ENCODE measurements around the gene STAMBP. TPM values are rescaled to one million over a fixed set of nuclear protein-coding genes. Genes with fewer than 3 reads are reported as not detected.

Gene STAMBP
- polyA plus RNA-seq, 3 donors, result 26.0 to 40.8 (median 40.7) TPM

DNA sequence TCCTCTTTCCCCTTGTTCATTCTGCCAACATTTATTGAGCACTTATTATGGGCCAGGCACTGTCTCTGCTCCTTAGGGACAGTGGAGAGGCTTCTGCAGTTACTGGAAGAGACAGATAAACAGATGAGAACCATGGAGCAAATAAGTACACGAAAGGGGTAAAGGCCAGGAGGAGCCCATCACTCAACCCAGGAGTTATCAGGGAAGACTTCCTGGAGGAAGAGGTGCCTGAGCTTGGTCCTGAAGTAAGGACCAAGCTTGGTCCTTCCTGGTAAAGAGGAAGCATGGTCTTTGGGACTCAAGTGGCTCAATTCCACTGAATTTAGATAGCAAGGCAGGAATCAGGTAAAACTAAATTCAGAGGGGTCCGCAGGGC is 65.7 kb downstream of the STAMBP start:
- no peak for TF ChIP-seq CTCF (IDR thresholded peaks at IDR 0.05)
- Histone ChIP-seq H3K36me3 (replicated peaks in 1 of 2; ENCODE audit: control insufficient read depth in 1 of 2, insufficient read depth in 2 of 2, low read length in 2 of 2) (no peaks in the 10 kb centered on the region), H4K20me1 (ENCODE audit: insufficient read depth, low read length) (no peaks in the 10 kb centered on the region), H3K27me3 (ENCODE audit: control insufficient read depth in 2 of 2, insufficient read depth in 2 of 2, low read length in 2 of 2) (no peaks in the 10 kb centered on the region), H3K4me1 (ENCODE audit: control insufficient read depth in 1 of 2, insufficient read depth in 2 of 2, low read length in 2 of 2) (peaks cover 6 to 10% of the 10 kb centered on the region in 2 donors), H3K4me2 (replicated peaks; ENCODE audit: extremely low read depth, low read length, poor library complexity, severe bottlenecking) (no peak overlapping the region), H3K79me2 (ENCODE audit: insufficient read depth, low read length) (no peaks in the 10 kb centered on the region), H3K9me3 (replicated peaks in 1 of 2; ENCODE audit: control insufficient read depth in 1 of 2, insufficient read depth in 1 of 2, low read length in 2 of 2) (no peaks in the 10 kb centered on the region), H3K4me3 (replicated peaks in 1 of 3; ENCODE audit: low read depth in 2 of 3, low read length in 3 of 3) (no peak overlapping the region), H2AFZ (ENCODE audit: insufficient read depth, low read depth, low read length, poor library complexity, severe bottlenecking) (no peak overlapping the region), H3K9ac (ENCODE audit: insufficient read depth, low read length, poor library complexity, severe bottlenecking) (no peak overlapping the region), H3K27ac (ENCODE audit: low read depth in 1 of 2, low read length in 2 of 2) (no peak overlapping the region)
- H3K36me3 Mint-ChIP-seq, result no peaks in the 10 kb centered on the region
- H3K9me3 Mint-ChIP-seq, result no peaks in the 10 kb centered on the region
- H3K4me3 Mint-ChIP-seq, result no peak overlapping the region
- intact Hi-C loops (cut with micrococcal nuclease), result no loop called here
- DNase-seq, result no peak
- H3K27me3 Mint-ChIP-seq (ENCODE audit: low read depth in 3 of 3), result peaks cover 0 to 2% (median 2%) of the 10 kb centered on the region in 3 donors
- H3K27ac Mint-ChIP-seq, result no peak overlapping the region
- WGBS (ENCODE audit: insufficient coverage), result 100% methylated on average over 2 of the region's 2 CpGs
- peaks cover 19% of the 10 kb centered on the region for H3K4me1 Mint-ChIP-seq

DNA sequence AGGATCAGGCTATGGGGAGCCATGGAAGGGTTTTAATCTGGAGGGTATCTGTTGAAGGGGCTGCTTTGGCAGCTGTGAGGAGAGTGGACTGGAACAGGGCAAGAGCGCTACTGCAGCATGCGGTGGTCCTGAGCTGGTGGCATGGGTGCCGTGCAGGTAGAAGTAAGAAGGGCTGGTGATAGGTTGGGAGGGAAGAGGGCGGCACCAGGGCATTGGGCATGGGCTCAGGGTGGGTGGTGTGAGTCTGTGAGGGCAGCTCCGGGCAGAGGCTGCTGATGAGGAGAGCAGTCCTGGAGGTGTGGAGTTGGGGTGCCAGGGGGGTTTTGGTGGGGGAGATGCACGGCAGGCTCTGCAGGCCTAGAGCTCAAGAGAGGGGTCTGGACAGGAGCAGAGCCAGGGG is 66.1 kb downstream of the STAMBP start:
- Histone ChIP-seq H3K4me2 (replicated peaks; ENCODE audit: extremely low read depth, low read length, poor library complexity, severe bottlenecking) (no peak overlapping the region), H3K4me3 (replicated peaks in 1 of 3; ENCODE audit: low read depth in 2 of 3, low read length in 3 of 3) (no peak overlapping the region), H3K9ac (ENCODE audit: insufficient read depth, low read length, poor library complexity, severe bottlenecking) (no peak overlapping the region), H3K4me1 (ENCODE audit: control insufficient read depth in 1 of 2, insufficient read depth in 2 of 2, low read length in 2 of 2) (peaks cover 6 to 10% of the 10 kb centered on the region in 2 donors), H3K9me3 (replicated peaks in 1 of 2; ENCODE audit: control insufficient read depth in 1 of 2, insufficient read depth in 1 of 2, low read length in 2 of 2) (no peaks in the 10 kb centered on the region), H2AFZ (ENCODE audit: insufficient read depth, low read depth, low read length, poor library complexity, severe bottlenecking) (no peak overlapping the region), H3K79me2 (ENCODE audit: insufficient read depth, low read length) (no peaks in the 10 kb centered on the region), H3K27me3 (ENCODE audit: control insufficient read depth in 2 of 2, insufficient read depth in 2 of 2, low read length in 2 of 2) (no peaks in the 10 kb centered on the region), H4K20me1 (ENCODE audit: insufficient read depth, low read length) (no peaks in the 10 kb centered on the region), H3K27ac (ENCODE audit: low read depth in 1 of 2, low read length in 2 of 2) (no peak overlapping the region), H3K36me3 (replicated peaks in 1 of 2; ENCODE audit: control insufficient read depth in 1 of 2, insufficient read depth in 2 of 2, low read length in 2 of 2) (no peaks in the 10 kb centered on the region)
- WGBS (ENCODE audit: insufficient coverage), result 82% methylated on average over 6 of the region's 6 CpGs
- H3K4me1 Mint-ChIP-seq, result peaks cover 19% of the 10 kb centered on the region
- no peak for DNase-seq
- H3K9me3 Mint-ChIP-seq, result no peaks in the 10 kb centered on the region
- no peak overlapping the region for H3K27ac Mint-ChIP-seq
- TF ChIP-seq CTCF (IDR thresholded peaks at IDR 0.05), result no peak
- no peak overlapping the region for H3K4me3 Mint-ChIP-seq
- intact Hi-C loops (cut with micrococcal nuclease), result no loop called here
- peaks cover 0 to 2% (median 2%) of the 10 kb centered on the region in 3 donors for H3K27me3 Mint-ChIP-seq (ENCODE audit: low read depth in 3 of 3)
- no peaks in the 10 kb centered on the region for H3K36me3 Mint-ChIP-seq
